ENCODE results near the gene ARRDC5.
"Not testable (repeated sequence)": the region's sequence is repeated elsewhere in the genome, so short reads cannot be mapped to it uniquely, and the experiment has no call there.

The ARRDC5 gene

GRCh38 chr19:4861147-4861546 is 41.5 kb downstream of the ARRDC5 start:
- no peak overlapping the region for H3K4me2 ChIP-seq (ENCODE audit: insufficient read depth, low read length, poor library complexity, severe bottlenecking)
- no peak overlapping the region for H2AK5ac ChIP-seq (ENCODE audit: low read depth, low read length)
- H3K4me1 ChIP-seq (ENCODE audit: control insufficient read depth in 2 of 2, insufficient read depth in 1 of 2, low read depth in 1 of 2, low read length in 2 of 2): peaks cover under 1% of the 10 kb centered on the region in 2 donors
- H2BK12ac ChIP-seq (ENCODE audit: low read length): no peak overlapping the region
- H4K91ac ChIP-seq (ENCODE audit: low read depth, low read length, poor library complexity): no peak overlapping the region
- no peak overlapping the region for H2BK120ac ChIP-seq (ENCODE audit: low read depth, low read length)
- no peak overlapping the region for H3K18ac ChIP-seq (ENCODE audit: low read length)
- H3K23ac ChIP-seq (ENCODE audit: low read depth, low read length, poor library complexity): no peak overlapping the region
- no peaks in the 10 kb centered on the region for H3K9me3 ChIP-seq (replicated peaks in 1 of 2; ENCODE audit: control insufficient read depth in 2 of 2, insufficient read depth in 1 of 2, low read depth in 1 of 2, low read length in 2 of 2)
- no peak overlapping the region for H3K14ac ChIP-seq (ENCODE audit: low read length)
- H4K8ac ChIP-seq (ENCODE audit: low read depth, low read length): no peak overlapping the region
- no peak for DNase-seq (ENCODE audit: low spot score)
- no peak overlapping the region for H3K4ac ChIP-seq (ENCODE audit: low read length)
- H3K4me3 ChIP-seq (ENCODE audit: low read length in 2 of 2): no peak overlapping the region
- peak overlapping the region; percentile 10 for H2BK5ac ChIP-seq (ENCODE audit: low read length)
- peak overlapping the region; percentile 44 for H3K9ac ChIP-seq (ENCODE audit: low read depth, low read length, poor library complexity)
- no peak overlapping the region for H2BK15ac ChIP-seq (ENCODE audit: low read length)
- no peaks in the 10 kb centered on the region for H3K27me3 ChIP-seq (ENCODE audit: control insufficient read depth in 3 of 3, insufficient read depth in 3 of 3, low read depth in 1 of 3, low read length in 3 of 3)
- no CpG with 5 or more reads among the region's 10 CpGs for WGBS, 2 donors (ENCODE audit: extremely low coverage in 2 of 2, insufficient read length in 2 of 2, insufficient replicate concordance in 1 of 2)
- H3K27ac ChIP-seq (replicated peaks; ENCODE audit: low read length): no peak overlapping the region
- no peak overlapping the region for H2AFZ ChIP-seq (ENCODE audit: low read length)
- peaks cover 20 to 49% of the 10 kb centered on the region in 2 donors for H3K36me3 ChIP-seq (replicated peaks in 1 of 2; ENCODE audit: control insufficient read depth in 2 of 2, insufficient read depth in 2 of 2, low read length in 2 of 2)
- H3K79me1 ChIP-seq (ENCODE audit: low read depth, low read length): peaks cover 4% of the 10 kb centered on the region

GRCh38 chr19:4859697-4860096 is 43.0 kb downstream of the ARRDC5 start:
- no peak overlapping the region for H2AK5ac ChIP-seq (ENCODE audit: low read depth, low read length)
- H4K8ac ChIP-seq (ENCODE audit: low read depth, low read length): no peak overlapping the region
- no peak overlapping the region for H2BK12ac ChIP-seq (ENCODE audit: low read length)
- no peaks in the 10 kb centered on the region for H3K4me1 ChIP-seq (ENCODE audit: control insufficient read depth in 2 of 2, insufficient read depth in 1 of 2, low read depth in 1 of 2, low read length in 2 of 2)
- no peak overlapping the region for H3K14ac ChIP-seq (ENCODE audit: low read length)
- DNase-seq (ENCODE audit: low spot score): no peak
- no peaks in the 10 kb centered on the region for H3K9me3 ChIP-seq (replicated peaks in 1 of 2; ENCODE audit: control insufficient read depth in 2 of 2, insufficient read depth in 1 of 2, low read depth in 1 of 2, low read length in 2 of 2)
- peaks cover 4% of the 10 kb centered on the region for H3K79me1 ChIP-seq (ENCODE audit: low read depth, low read length)
- peaks cover 27 to 61% of the 10 kb centered on the region in 2 donors for H3K36me3 ChIP-seq (replicated peaks in 1 of 2; ENCODE audit: control insufficient read depth in 2 of 2, insufficient read depth in 2 of 2, low read length in 2 of 2)
- H3K27me3 ChIP-seq (ENCODE audit: control insufficient read depth in 3 of 3, insufficient read depth in 3 of 3, low read depth in 1 of 3, low read length in 3 of 3): no peaks in the 10 kb centered on the region
- no peak overlapping the region for H2AFZ ChIP-seq (ENCODE audit: low read length)
- no peak overlapping the region for H3K4ac ChIP-seq (ENCODE audit: low read length)
- H2BK15ac ChIP-seq (ENCODE audit: low read length): no peak overlapping the region
- H3K9ac ChIP-seq (ENCODE audit: low read depth, low read length, poor library complexity): peak overlapping the region; percentile 30
- no peak overlapping the region for H3K27ac ChIP-seq (replicated peaks; ENCODE audit: low read length)
- H3K4me3 ChIP-seq (ENCODE audit: low read length in 2 of 2): no peak overlapping the region
- no peak overlapping the region for H2BK120ac ChIP-seq (ENCODE audit: low read depth, low read length)
- H3K18ac ChIP-seq (ENCODE audit: low read length): no peak overlapping the region
- H3K23ac ChIP-seq (ENCODE audit: low read depth, low read length, poor library complexity): no peak overlapping the region
- WGBS, 2 donors (ENCODE audit: extremely low coverage in 2 of 2, insufficient read length in 2 of 2, insufficient replicate concordance in 1 of 2): no CpG with 5 or more reads among the region's 11 CpGs
- H3K4me2 ChIP-seq (ENCODE audit: insufficient read depth, low read length, poor library complexity, severe bottlenecking): no peak overlapping the region
- H2BK5ac ChIP-seq (ENCODE audit: low read length): no peak overlapping the region
- no peak overlapping the region for H4K91ac ChIP-seq (ENCODE audit: low read depth, low read length, poor library complexity)

- not testable (repeated sequence) for H4K8ac ChIP-seq (ENCODE audit: low read depth, low read length); H2BK15ac ChIP-seq (ENCODE audit: low read length); H3K4me3 ChIP-seq (ENCODE audit: low read length in 2 of 2); H3K79me1 ChIP-seq (ENCODE audit: low read depth, low read length); H2BK12ac ChIP-seq (ENCODE audit: low read length); H3K4ac ChIP-seq (ENCODE audit: low read length); H2AFZ ChIP-seq (ENCODE audit: low read length); H3K9ac ChIP-seq (ENCODE audit: low read depth, low read length, poor library complexity); H3K4me2 ChIP-seq (ENCODE audit: insufficient read depth, low read length, poor library complexity, severe bottlenecking); H3K14ac ChIP-seq (ENCODE audit: low read length); H3K27ac ChIP-seq (replicated peaks; ENCODE audit: low read length); H3K9me3 ChIP-seq (replicated peaks in 1 of 2; ENCODE audit: control insufficient read depth in 2 of 2, insufficient read depth in 1 of 2, low read depth in 1 of 2, low read length in 2 of 2); H3K27me3 ChIP-seq (ENCODE audit: control insufficient read depth in 3 of 3, insufficient read depth in 3 of 3, low read depth in 1 of 3, low read length in 3 of 3); H3K4me1 ChIP-seq (ENCODE audit: control insufficient read depth in 2 of 2, insufficient read depth in 1 of 2, low read depth in 1 of 2, low read length in 2 of 2); H4K91ac ChIP-seq (ENCODE audit: low read depth, low read length, poor library complexity); H3K18ac ChIP-seq (ENCODE audit: low read length); H3K23ac ChIP-seq (ENCODE audit: low read depth, low read length, poor library complexity); H2AK5ac ChIP-seq (ENCODE audit: low read depth, low read length); H2BK5ac ChIP-seq (ENCODE audit: low read length); H2BK120ac ChIP-seq (ENCODE audit: low read depth, low read length); DNase-seq (ENCODE audit: low spot score)
- WGBS, 2 donors (ENCODE audit: extremely low coverage in 2 of 2, insufficient read length in 2 of 2, insufficient replicate concordance in 1 of 2): no CpG with 5 or more reads among the region's 12 CpGs
- H3K36me3 ChIP-seq (replicated peaks in 1 of 2; ENCODE audit: control insufficient read depth in 2 of 2, insufficient read depth in 2 of 2, low read length in 2 of 2): peaks cover 30 to 80% of the 10 kb centered on the region in 2 donors
Measured at GRCh38 chr19:4856468-4856867, 46.2 kb downstream of the ARRDC5 start.

DNA sequence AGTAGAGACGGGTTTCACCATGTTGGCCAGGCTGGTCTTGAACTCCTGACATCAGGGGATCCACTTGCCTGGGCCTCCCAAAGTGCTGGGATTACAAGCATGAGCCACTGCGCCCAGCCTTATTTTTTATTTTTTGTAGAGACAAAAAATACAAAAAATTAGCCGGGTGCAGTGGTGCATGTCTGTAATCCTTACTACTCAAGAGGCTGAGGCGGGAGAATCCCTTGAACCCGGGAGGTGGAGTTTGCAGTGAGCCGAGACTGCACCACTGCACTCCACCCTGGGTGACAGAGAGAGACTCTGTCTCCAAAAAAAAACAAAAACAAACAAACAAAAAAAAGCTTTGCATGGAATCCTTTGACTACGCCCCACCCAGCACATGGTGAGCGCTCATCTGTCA is 49.2 kb downstream of the ARRDC5 start:
- not testable (repeated sequence) for H2BK120ac ChIP-seq (ENCODE audit: low read depth, low read length); H2BK5ac ChIP-seq (ENCODE audit: low read length); H3K4me1 ChIP-seq (ENCODE audit: control insufficient read depth in 2 of 2, insufficient read depth in 1 of 2, low read depth in 1 of 2, low read length in 2 of 2); H3K14ac ChIP-seq (ENCODE audit: low read length); H4K8ac ChIP-seq (ENCODE audit: low read depth, low read length); H2BK15ac ChIP-seq (ENCODE audit: low read length); H2BK12ac ChIP-seq (ENCODE audit: low read length); H4K91ac ChIP-seq (ENCODE audit: low read depth, low read length, poor library complexity); H3K27ac ChIP-seq (replicated peaks; ENCODE audit: low read length); H3K79me1 ChIP-seq (ENCODE audit: low read depth, low read length); H2AK5ac ChIP-seq (ENCODE audit: low read depth, low read length); H2AFZ ChIP-seq (ENCODE audit: low read length); H3K4me3 ChIP-seq (ENCODE audit: low read length in 2 of 2); H3K4ac ChIP-seq (ENCODE audit: low read length); H3K23ac ChIP-seq (ENCODE audit: low read depth, low read length, poor library complexity); H3K18ac ChIP-seq (ENCODE audit: low read length); H3K9ac ChIP-seq (ENCODE audit: low read depth, low read length, poor library complexity); H3K9me3 ChIP-seq (replicated peaks in 1 of 2; ENCODE audit: control insufficient read depth in 2 of 2, insufficient read depth in 1 of 2, low read depth in 1 of 2, low read length in 2 of 2); DNase-seq (ENCODE audit: low spot score); H3K27me3 ChIP-seq (ENCODE audit: control insufficient read depth in 3 of 3, insufficient read depth in 3 of 3, low read depth in 1 of 3, low read length in 3 of 3); H3K4me2 ChIP-seq (ENCODE audit: insufficient read depth, low read length, poor library complexity, severe bottlenecking)
- peaks cover 24 to 71% of the 10 kb centered on the region in 2 donors for H3K36me3 ChIP-seq (replicated peaks in 1 of 2; ENCODE audit: control insufficient read depth in 2 of 2, insufficient read depth in 2 of 2, low read length in 2 of 2)
- no CpG with 5 or more reads among the region's 8 CpGs for WGBS, 2 donors (ENCODE audit: extremely low coverage in 2 of 2, insufficient read length in 2 of 2, insufficient replicate concordance in 1 of 2)
